Parathyroid adenoma (tissue), 2 donors: ENCODE measurements around the gene ASIC4.

Experiments
- H2AFZ ChIP-seq: fragments of 300-600 bp; sonication (generic); one replicate; pipeline ENCODE4 v1.7.0; 2017; ENCODE audit warnings: antibody characterized with exemption, mild to moderate bottlenecking
- H3K27ac ChIP-seq: fragments of 300-600 bp; sonication (generic); one replicate; pipeline ENCODE4 v1.7.0; 2017
- H3K27me3 ChIP-seq: fragments of 300-600 bp; sonication (generic); one replicate; pipeline ENCODE4 v1.7.0; 2017; ENCODE audit warnings: low read length; ENCODE audit not compliant: control insufficient read depth, insufficient read depth
- H3K36me3 ChIP-seq: fragments of 300-600 bp; sonication (generic); one replicate; pipeline ENCODE4 v1.7.0; 2017; ENCODE audit warnings: low read length; ENCODE audit not compliant: control insufficient read depth, insufficient read depth
- H3K4me1 ChIP-seq: fragments of 300-600 bp; sonication (generic); one replicate; pipeline ENCODE4 v1.7.0; 2017; ENCODE audit warnings: control low read depth
- H3K4me2 ChIP-seq: fragments of 300-600 bp; sonication (generic); one replicate; pipeline ENCODE4 v1.7.0; 2017; ENCODE audit warnings: low read length
- H3K4me3 ChIP-seq: fragments of 300-600 bp; sonication (generic); one replicate; pipeline ENCODE4 v1.7.0; 2017; ENCODE audit warnings: low read depth, low read length
- H3K79me2 ChIP-seq: fragments of 300-600 bp; sonication (generic); one replicate; pipeline ENCODE4 v1.7.0; 2017; ENCODE audit warnings: control low read depth
- H3K9ac ChIP-seq: fragments of 300-600 bp; sonication (generic); one replicate; pipeline ENCODE4 v1.7.0; 2017; ENCODE audit warnings: mild to moderate bottlenecking
- H3K9me3 ChIP-seq: fragments of 300-600 bp; sonication (generic); one replicate; pipeline ENCODE4 v1.7.0; 2017; ENCODE audit warnings: low read length; ENCODE audit not compliant: control insufficient read depth
- TF ChIP-seq, protein P1 (sequence below): fragments of 300-600 bp; sonication (generic); IDR thresholded peaks from one replicate; pipeline ENCODE4 v1.7.0; 2017; ENCODE audit warnings: antibody characterized with exemption, mild to moderate bottlenecking
- donor health status: primary hyperparathyroidism.

Gene ASIC4

GRCh38 chr2:219524817-219525216, 10.5 kb downstream of the ASIC4 start:
- peaks cover 12% of the 10 kb centered on the region for H3K27me3 ChIP-seq
- TF ChIP-seq, protein P1, sequence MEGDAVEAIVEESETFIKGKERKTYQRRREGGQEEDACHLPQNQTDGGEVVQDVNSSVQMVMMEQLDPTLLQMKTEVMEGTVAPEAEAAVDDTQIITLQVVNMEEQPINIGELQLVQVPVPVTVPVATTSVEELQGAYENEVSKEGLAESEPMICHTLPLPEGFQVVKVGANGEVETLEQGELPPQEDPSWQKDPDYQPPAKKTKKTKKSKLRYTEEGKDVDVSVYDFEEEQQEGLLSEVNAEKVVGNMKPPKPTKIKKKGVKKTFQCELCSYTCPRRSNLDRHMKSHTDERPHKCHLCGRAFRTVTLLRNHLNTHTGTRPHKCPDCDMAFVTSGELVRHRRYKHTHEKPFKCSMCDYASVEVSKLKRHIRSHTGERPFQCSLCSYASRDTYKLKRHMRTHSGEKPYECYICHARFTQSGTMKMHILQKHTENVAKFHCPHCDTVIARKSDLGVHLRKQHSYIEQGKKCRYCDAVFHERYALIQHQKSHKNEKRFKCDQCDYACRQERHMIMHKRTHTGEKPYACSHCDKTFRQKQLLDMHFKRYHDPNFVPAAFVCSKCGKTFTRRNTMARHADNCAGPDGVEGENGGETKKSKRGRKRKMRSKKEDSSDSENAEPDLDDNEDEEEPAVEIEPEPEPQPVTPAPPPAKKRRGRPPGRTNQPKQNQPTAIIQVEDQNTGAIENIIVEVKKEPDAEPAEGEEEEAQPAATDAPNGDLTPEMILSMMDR: no peak

DNA sequence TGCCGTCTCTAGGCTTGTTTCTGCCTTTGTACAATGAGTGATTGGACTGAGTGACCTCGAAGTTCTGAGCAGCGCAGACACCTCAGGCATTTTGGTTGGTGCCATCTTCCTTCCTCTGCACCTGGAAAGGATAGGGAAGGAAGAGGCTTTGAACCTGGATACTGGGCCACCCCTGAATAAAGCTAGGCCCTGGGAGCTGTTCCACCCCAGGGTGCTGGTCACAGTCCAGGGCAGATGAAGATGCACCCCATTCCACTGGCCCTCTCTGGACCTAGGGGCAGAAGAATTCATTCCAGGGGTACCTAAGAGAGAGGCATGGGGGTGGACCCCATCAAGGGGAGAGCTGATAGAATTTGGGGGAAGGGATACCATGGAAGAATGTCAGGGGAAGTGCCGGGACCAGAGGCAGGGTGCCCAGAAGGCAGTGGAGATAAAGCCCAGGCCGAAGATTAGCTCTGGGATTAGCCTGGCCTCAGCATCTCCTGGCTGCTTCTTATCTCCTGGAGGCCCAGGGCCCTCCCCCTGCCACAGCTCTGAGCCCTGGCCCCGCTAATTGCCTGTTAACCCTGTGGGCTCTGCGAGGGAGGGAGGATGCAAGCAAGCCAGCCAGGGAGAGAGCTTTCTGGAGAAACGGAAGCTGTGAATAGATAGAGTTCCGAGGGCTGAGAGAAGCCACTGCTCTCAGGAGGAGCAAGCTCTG, 11.4 kb downstream of the ASIC4 start:
- no peaks in the 10 kb centered on the region for H3K79me2 ChIP-seq
- H3K9ac ChIP-seq: no peak overlapping the region
- H3K4me1 ChIP-seq: peaks cover 4% of the 10 kb centered on the region
- TF ChIP-seq, protein P1: no peak
- H3K9me3 ChIP-seq: no peaks in the 10 kb centered on the region
- H3K27ac ChIP-seq: no peak overlapping the region
- H2AFZ ChIP-seq: no peak overlapping the region
- H3K27me3 ChIP-seq: peaks cover 14% of the 10 kb centered on the region
- H3K36me3 ChIP-seq: no peaks in the 10 kb centered on the region
- no peak overlapping the region for H3K4me2 ChIP-seq
- no peak overlapping the region for H3K4me3 ChIP-seq

More at GRCh38 chr2:219524817-219525216, 10.5 kb downstream of the ASIC4 start:
- Histone ChIP-seq H3K9ac (no peak overlapping the region), H3K9me3 (no peaks in the 10 kb centered on the region), H3K4me1 (peaks cover 4% of the 10 kb centered on the region), H2AFZ (no peak overlapping the region), H3K4me3 (no peak overlapping the region), H3K36me3 (no peaks in the 10 kb centered on the region), H3K79me2 (no peaks in the 10 kb centered on the region), H3K4me2 (no peak overlapping the region), H3K27ac (no peak overlapping the region)

DNA sequence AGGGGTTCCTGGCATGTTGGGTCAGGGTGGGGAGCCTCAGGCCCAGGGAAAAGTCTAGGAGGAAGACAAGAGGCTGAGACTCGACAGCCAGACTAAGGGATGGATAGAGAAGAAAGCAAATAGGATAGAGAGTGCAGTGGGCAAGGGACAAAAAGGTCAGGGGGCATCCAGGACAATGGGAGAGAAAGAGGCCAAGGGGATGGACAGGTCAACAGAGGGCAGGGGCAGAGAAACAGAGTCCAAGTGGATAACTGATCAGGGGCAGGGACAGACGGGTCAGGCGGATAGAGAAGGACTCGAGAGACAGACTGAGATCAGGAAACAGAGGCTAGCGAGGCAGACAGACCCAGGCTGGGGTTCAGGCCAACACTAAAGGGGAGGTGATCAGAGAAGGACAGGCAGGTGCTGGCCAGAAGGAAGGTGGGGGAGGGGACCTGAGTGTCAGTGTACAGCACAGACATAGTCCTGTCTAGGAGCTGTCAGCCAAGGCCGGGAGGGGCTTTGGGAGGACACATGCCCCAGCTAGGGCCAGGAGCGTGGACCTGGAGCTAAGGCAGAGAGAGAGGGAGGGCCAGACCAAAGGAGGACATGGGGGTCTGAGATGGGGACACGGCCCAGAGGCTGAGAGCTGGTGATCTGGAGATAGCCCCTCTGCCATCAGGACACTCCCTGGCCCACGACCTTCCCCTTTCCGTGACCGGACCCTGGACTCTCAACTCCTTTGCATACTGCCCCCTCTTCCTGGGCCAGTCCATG, 12.2 kb downstream of the ASIC4 start:
- Histone ChIP-seq H3K36me3 (no peaks in the 10 kb centered on the region), H3K4me1 (peaks cover 4% of the 10 kb centered on the region), H3K27me3 (peaks cover 14% of the 10 kb centered on the region), H2AFZ (no peak overlapping the region), H3K9me3 (no peaks in the 10 kb centered on the region), H3K4me2 (no peak overlapping the region), H3K9ac (no peak overlapping the region), H3K4me3 (no peak overlapping the region), H3K79me2 (no peaks in the 10 kb centered on the region), H3K27ac (no peak overlapping the region)
- TF ChIP-seq, protein P1: no peak

DNA sequence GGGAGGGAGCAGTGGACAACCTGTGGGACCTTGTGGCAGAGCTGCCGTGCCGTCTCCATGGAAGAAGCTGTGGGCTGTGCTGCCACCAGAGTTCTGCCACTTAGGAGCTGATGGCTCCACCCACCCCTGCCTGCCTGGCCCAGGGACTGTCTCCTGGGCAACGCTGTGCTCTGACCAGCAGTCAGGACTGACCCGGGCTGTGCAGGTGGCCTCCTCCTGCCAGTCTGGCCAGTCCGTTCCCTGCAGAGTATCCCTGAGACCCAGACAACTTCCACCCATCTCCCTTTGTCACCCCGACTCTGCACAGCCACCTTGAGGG, 12.8 kb downstream of the ASIC4 start:
- TF ChIP-seq, protein P1: no peak
- no peak overlapping the region for H3K27ac ChIP-seq
- peaks cover 4% of the 10 kb centered on the region for H3K4me1 ChIP-seq
- H3K9ac ChIP-seq: no peak overlapping the region
- H2AFZ ChIP-seq: no peak overlapping the region
- no peak overlapping the region for H3K4me3 ChIP-seq
- peaks cover 14% of the 10 kb centered on the region for H3K27me3 ChIP-seq
- no peaks in the 10 kb centered on the region for H3K79me2 ChIP-seq
- H3K36me3 ChIP-seq: no peaks in the 10 kb centered on the region
- no peak overlapping the region for H3K4me2 ChIP-seq
- no peaks in the 10 kb centered on the region for H3K9me3 ChIP-seq
